Activated CD4-positive, alpha-beta T cell treated with anti-CD3 and anti-CD28 coated beads for 48 hours (primary cell): Measurements from ENCODE around the gene CAV1.
A peak's percentile ranks its signal among the peaks of the same experiment; 100 is the strongest.
"Not testable (repeated sequence)": the region's sequence is repeated elsewhere in the genome, so short reads cannot be mapped to it uniquely, and the experiment has no call there.

Source experiments
- DNase-seq: peaks from one replicate; pipeline ENCODE4 v3.0.0-alpha.2; 2020

Gene CAV1, protein sequence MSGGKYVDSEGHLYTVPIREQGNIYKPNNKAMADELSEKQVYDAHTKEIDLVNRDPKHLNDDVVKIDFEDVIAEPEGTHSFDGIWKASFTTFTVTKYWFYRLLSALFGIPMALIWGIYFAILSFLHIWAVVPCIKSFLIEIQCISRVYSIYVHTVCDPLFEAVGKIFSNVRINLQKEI

DNA sequence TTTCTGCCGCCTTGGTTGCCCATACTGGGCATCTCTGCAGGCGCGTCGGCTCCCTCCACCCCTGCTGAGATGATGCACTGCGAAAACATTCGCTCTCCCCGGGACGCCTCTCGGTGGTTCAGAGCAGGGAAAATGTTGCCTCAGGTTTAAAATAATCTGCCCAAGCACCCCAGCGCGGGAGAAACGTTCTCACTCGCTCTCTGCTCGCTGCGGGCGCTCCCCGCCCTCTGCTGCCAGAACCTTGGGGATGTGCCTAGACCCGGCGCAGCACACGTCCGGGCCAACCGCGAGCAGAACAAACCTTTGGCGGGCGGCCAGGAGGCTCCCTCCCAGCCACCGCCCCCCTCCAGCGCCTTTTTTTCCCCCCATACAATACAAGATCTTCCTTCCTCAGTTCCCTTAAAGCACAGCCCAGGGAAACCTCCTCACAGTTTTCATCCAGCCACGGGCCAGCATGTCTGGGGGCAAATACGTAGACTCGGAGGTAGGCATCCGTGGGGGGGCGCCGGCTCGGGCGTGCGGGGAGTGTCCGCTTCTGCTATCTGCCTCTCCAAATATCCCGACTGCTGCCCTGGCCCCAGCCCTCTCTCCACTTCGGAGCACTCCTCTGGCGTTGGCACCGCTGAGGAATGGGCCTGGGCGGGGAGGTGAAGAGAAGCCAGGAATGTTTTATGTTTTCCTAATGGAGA, at the start of gene CAV1:
Gene CAV1 (plus strand): TSS at position 428 of the 689 bp plus-strand sequence. CDS start 27 bp downstream, at position 455.
- peak; percentile 52 for DNase-seq

DNA sequence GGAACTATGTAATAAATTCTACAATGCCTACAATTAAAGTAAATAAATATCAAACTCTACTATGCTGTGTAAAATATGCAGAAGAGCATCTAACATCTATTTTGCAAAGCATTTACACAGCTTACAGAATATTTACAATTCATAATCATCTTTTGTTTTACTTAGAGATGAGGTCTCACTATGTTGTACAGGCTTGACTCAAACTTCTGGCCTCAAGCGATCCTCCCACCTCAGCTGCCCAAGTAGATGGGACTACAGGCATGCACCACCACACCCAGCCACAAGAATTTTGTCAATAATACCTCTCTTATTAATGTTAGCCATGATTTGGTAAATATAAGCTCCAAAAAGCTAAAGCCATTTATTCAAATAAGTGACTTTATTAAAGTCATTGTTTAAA, 47.2 kb upstream of the CAV1 start:
- DNase-seq: no peak

DNA sequence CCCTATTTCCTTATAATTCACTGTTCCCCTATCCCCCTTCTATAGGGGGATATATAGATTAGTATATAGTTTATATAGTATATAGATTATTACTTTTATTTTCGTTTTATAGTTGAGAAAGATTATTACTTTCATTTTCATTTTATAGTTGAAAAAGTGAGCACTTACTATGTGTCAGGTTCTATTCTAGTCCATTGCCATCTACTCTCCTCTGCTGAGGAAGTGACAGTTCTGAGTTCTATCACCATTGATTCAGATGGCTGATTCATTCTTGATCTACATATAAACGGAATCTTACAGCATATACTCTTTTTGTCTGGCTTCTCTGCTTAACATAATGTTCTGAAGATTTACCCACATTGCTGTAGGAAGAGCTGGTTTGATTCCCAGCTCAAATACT, 46.0 kb upstream of the CAV1 start:
- DNase-seq: no peak

DNA sequence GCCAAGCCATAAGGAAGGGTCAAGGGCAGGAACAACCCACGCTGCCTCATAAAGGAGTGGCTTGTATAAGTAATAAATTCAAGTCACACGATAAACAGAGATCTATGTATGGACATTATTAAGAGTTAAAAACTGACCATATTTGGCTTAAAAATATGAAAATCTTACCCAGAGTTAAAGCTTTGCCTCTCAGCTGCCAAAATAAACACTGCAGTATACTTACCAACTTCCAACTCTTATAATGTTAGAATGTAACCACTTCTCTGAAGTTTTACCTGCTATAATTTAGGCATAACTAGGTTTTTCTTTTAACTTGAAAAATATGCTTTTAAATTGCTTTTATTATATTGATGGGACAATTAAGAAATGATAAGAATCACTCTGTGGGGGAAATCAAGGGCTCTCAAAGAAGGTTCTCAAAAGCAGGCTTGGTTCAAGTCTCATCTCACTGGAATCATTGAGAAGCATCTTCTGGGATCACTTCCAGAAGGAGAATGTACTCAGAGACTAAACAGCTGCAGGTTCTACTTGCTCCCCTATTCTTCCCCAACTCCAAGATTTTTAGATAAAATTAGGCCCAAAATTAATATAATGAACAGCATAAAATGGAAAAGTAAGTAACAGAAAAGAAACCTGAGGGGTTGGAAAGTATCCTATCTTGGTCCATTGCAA, 41.4 kb upstream of the CAV1 start:
- no peak for DNase-seq

DNA sequence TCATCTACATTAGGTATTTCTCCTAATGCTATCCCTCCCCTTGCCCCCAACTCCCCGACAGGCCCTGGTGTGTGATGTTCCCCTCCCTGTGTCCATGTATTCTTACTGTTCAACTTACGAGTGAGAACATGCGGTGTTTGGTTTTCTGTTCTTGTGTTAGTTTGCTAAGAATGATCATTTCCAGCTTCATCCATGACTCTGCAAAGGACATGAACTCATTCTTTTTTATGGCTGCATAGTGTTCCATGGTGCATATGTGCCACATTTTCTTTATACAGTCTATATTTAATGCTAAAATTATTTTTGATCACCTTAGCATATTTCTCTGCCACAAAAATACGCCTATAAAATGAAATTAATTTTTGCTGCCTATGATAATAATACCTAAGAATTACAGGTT, 40.4 kb upstream of the CAV1 start:
- not testable (repeated sequence) for DNase-seq

DNA sequence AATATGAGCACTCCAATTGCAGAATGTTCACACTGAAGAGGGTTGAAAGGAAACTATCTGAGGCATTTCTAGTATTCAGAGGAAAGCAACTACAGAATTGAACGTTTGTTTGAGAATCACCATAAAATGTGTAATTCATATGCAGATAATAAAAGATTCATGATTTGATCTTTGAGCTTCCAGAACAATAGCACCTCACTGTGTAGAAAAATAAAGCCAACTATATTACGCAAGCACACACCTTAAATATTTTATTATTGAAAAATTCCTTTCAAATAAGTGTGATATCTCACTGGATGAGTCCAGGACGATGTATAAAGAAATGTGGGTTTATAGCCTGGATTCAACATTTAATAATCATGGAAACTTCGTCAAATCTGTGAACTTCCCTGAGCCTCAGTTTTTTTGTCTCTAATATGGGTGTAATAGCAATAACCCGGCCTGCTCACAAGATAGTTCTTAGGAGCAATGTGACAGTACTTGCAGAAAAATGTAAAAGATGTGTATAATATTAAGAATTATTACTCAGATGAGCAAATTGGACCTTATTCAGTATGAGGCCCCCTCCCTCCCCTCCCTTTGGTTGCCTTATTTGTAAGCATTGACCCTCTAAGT, 36.8 kb upstream of the CAV1 start:
- DNase-seq: no peak

DNA sequence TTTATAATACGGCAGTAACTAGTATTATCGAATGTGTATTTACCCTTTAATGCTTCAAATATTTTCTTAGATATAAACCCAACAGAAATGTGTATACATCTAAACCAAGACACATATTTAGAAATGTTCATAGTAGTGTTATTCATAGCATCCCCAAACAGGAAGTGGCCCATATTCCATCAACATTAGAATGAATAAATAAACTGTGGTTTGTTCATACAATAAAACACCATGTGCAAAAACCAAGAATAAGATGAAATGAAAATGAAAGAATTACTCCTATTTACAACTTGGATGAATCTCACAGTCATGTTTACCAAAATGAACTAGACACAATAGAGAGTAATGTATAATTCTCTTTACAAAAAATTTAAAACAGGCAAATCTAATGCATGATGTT, 34.5 kb upstream of the CAV1 start:
- no peak for DNase-seq

DNA sequence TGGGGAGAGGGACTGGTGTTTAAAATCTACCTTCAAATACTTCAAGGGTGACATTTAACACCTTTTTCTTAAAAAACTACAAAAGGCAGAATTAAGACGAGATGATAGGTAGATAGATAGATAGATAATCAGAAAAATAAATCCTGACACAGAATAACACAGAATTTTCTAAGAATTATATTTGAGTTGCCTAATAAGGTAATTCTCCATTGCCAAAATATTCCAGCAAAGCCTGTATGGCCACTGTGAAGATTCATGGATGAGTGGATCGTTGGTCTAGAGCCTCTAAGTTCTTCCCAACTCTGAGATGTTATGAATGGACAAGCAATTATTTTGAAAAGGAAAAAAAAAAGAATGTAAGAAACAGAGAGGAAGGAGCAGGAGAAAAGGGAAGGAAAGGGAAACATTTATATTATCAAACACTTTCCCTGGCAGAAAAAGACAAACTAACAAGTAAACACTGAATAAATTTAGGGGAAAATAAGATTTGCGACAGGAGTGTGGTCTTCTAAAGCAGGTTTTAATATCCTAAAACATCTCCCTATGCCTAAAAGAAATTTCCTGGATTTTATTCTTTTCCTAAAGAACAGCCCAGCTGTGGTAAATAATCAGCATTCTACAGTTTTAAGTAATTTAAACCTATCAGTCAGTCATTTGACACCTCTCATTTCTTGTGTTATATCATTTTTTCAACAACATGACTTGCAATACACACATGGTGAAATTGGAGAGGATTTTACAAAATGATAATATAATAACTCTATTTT, 32.8 kb upstream of the CAV1 start:
- no peak for DNase-seq

DNA sequence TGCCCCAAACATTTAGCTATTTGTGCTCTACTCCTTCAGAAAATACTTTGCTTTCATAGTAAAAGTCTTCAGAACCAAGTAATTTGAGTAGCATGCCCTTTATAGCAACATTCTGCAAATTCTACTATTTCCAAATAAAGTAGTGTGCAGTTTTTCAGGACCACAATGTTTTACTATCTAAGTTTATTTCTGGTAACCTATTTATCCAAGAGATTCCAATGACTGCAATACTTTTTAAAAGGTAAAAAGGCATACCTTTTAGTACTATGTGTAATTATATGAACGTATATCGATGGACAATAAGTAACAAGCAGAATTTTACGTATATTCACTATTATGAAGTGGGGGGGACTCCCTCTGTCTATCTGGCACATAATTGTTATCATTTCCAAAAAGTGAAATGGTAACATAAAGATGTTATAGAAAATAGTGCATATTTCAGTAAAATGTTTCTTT, 32.2 kb upstream of the CAV1 start:
- DNase-seq: no peak

DNA sequence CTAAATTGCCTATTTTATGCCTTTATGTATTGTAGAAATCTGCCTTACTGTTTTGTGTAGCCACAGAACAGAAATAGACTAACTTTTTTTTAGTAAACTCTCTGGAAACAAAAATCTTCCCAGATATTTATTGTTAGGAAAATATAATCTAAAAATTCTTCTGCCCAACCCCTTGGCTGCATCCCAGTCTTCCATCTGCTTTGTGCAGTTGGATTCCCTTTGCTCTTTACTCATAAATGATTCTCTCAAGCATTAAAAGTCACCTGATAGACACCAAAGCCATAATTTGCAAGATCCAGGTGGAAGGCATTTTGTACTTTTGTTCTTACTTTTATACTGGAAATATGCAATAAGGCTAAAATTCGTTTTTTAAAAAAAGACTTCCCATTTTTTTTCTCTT, 31.4 kb upstream of the CAV1 start:
- no peak for DNase-seq

DNA sequence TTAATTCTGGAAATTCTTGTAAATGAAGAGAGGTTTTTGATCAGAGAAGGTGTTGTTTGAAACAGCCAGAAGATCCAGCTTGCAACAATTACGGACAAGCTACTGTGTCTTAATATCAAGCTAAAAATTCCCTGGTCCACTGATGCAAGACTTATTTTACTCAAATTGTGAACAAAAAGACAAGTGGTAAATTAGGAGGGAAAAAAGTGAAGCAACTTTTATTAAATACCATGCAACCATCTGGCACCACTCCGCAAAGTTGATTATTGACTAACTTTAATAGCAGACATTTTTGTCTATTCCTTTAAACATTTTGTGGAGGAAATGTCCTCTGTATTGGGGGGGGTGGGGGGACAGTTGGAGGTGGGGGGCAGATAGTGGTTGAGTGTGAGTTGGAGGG, 30.4 kb upstream of the CAV1 start:
- no peak for DNase-seq

DNA sequence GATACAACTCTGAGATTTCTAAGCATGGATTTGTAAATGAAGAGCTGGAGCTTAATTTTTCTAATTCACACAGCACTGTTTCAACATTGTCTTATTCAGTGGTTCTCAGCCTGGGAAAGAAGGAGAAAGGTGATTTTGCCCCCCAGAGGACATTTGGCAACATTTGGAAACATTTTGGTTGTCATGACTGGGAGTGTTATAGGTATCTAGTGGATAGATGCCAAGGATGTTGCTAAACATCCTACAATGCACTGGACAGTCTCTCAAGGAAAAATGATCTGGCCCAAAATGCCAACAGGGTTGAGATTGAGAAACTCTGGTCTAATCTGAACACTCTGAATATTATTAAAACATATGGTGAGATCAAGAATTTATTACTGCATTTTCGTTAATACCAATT, 29.1 kb upstream of the CAV1 start:
- DNase-seq: no peak

DNA sequence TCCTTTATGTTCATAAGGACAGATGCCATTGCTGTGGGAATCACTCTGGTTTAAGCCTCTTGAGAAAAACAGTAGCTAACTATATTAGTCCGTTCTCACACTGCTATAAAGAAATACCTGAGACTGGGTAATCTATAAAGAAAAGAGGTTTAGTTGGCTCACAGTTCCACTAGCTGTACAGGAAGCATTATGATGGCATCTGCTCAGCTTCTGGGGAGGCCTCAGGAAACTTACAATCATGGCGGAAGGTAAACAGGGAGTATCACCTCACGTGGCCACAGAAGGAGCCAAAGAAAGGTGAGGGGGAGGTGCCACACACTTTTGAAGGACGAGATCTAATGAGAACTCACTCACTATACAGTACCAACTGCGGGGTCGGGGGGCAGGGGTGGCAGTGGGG, 28.2 kb upstream of the CAV1 start:
- no peak for DNase-seq

DNA sequence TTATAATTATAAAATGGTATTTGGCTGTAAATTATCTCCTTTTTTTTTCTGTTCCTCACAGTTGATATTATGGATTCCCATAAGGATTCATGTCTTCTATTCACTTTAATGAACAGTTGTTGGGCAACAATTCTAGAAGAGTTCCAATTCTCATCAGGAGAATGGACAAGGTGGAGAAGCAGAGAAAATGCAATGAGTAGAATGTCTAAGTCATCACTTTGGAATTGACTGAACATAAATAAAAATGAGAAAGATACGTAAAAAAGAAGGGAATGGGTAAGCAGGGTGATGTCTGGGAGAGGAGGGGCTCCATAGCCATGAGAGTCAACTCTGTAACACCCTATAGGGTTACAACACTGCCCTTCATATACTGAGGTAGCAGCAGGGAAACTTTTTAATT, 27.1 kb upstream of the CAV1 start:
- no peak for DNase-seq

DNA sequence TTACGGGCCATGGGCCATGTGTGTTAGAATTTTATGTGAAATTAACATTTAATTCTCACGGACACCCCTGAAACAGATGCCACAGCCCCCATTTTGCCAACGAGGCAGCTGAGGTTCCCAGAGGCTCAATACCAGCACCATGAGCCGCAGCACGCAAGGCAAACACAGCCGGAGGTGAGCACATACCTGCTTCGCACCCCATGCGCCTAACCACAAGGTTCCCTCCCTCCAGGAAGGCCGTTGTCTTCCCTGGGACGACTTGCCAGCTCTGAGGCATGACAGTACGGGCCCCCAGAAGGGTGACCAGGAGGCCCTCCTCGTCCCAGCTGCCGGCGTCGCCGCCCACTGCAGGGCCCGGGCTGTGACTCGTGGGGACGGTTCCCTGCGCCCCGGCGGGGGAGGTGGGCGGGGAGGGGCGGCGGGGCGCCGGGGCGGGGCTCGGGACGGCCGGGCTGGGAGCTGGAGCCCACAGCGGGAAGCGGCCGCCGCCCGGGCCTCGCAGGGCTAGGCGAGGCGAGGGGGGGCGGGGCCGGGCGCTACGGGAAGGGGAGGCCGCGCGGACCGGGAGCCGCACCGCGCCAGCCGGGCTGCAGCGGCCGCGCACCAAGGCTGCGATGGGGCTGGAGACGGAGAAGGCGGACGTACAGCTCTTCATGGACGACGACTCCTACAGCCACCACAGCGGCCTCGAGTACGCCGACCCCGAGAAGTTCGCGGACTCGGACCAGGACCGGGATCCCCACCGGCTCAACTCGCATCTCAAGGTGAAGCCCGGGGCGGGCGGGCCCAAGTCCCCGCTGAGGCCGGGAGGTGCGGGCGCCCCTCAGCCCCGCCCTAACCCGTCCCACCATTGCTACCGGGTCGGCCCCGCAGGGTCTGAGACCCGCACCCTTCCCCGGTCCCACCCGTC, 25.4 kb upstream of the CAV1 start, which contains the start of gene CAV2:
Gene CAV2 (plus strand): TSS at position 571 of the 910 bp plus-strand sequence. CDS start 44 bp downstream, at position 615.
- DNase-seq: peak; percentile 5

DNA sequence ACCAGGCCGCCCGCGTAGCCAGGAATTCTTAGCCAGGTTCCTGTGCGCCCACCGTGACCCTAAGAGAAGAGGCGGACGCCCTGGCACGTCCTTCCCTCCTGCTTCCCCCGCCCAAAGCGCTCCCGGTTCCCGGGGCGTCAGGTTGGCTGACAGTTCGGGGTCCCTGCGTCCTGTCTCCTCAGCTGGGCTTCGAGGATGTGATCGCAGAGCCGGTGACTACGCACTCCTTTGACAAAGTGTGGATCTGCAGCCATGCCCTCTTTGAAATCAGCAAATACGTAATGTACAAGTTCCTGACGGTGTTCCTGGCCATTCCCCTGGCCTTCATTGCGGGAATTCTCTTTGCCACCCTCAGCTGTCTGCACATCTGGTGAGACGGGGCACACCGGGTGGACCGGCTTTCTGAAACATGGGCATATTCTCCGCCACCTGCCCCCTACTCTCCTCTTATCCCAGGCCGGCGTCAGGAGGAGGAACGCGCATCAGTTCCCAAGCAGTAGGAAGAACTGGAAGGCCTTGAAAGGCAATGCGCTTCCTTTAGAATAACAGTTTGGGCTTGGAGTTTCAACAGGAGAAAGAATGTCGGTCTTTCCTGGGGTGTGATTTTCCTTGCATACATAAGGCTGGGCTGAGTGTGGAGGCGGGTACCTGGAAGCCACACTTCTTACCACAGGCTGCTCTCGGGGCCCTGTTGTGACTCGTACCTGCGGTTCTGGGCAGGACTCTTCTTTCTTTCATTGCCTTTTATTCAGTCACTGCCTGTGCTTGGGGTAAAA, 24.6 kb upstream of the CAV1 start:
- DNase-seq: peak; percentile 65

DNA sequence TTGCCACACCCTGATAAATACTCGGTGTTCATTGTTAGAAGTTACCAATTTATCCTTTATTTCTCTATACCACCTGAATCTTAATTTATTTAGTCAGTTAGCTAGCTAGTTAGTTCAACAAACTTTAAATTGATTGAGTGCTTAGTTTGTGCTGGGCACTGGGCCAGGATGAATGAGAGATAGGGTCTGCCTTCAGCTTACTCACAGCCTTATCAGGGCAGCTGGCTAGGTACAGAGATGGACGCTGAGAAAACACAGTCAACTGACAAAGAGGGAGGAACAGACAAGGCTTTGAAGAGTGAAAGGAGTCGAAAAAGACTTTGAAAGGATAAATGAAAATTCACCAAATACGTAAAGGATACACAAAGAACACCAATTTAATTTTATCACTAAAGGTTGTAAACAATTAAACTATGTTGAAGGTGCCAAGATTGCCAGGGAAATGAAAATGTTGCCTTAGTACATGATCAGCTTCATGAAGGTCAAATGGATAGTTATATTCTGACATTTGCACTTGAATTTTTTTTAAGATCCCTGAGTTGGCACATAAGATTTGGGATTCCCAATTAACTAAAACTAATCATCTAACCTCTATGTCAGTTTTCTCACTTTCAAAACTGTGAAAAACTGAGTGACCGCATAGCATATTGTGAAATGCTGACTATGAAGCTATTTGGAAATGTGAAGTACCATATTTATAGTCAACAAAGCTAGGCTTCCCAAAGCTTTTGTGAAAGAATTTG, 23.2 kb upstream of the CAV1 start:
- no peak for DNase-seq

DNA sequence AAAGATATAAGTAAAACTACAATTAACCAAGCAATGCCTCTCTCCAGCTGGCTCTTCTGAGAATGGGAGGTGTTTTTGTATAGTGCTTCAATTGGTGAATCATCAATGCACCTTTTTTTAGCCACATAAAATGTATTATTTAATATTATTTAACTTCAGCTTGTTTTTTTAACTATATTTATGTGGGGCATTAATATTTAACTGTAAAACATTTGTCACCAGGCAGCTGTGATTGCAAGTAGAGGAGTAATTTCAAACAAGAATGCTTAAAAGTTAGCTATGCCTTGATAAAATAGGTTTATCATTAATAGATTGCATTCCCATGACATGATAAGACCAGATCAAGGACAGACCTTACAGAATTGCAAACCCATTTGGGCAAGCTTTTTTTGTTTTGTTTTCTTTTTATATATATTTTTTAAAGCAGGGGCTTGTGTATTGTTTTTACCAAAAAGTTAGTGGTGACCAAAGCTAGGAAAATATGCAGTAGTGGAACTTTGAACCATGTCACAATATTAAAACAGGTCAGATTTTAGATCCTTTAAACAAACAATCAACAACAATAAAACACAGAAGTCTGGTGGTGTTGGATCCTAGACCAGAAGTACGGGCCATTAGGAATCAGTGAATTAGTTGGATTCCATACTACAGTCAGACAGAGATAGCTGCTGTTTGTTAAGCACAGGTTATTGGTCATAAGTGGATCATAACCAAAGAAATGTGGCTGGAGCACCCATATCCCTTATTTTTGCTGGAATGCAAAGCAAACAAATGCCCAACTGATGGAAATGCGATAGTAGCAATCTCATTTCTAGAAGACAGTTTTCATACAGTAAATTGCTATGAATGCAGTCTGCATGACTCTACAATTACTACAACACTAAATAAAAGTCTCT, 22.4 kb upstream of the CAV1 start:
- DNase-seq: no peak

DNA sequence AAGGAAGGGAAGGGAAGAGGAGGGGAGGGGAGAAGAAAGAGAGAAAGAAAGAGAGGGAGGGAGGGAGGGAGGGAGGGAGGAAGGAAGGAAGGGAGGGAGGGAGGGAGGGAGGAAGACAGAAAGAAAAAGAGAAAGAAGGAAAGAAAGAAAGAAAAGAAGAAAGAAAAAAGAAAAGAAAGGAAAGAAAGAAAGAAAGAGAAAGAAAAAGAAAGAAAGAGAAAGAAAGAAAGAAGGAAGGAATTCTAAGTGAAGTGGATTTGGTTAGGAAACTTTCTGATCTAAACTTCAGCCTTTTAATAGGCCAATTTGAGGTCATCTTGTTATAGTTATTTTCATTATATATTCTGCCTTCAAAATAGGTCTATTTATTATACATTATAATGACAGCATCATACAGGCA, 21.0 kb upstream of the CAV1 start:
- DNase-seq: no peak
